Right kidney (tissue), 1 donor: Measurements from ENCODE around the gene BEST4.
"Not testable (repeated sequence)": the region's sequence is repeated elsewhere in the genome, so short reads cannot be mapped to it uniquely, and the experiment has no call there.

Experiments used
- DNase-seq: peaks from one replicate; pipeline ENCODE4 v3.0.0-alpha.2; 2016

The BEST4 gene

DNA sequence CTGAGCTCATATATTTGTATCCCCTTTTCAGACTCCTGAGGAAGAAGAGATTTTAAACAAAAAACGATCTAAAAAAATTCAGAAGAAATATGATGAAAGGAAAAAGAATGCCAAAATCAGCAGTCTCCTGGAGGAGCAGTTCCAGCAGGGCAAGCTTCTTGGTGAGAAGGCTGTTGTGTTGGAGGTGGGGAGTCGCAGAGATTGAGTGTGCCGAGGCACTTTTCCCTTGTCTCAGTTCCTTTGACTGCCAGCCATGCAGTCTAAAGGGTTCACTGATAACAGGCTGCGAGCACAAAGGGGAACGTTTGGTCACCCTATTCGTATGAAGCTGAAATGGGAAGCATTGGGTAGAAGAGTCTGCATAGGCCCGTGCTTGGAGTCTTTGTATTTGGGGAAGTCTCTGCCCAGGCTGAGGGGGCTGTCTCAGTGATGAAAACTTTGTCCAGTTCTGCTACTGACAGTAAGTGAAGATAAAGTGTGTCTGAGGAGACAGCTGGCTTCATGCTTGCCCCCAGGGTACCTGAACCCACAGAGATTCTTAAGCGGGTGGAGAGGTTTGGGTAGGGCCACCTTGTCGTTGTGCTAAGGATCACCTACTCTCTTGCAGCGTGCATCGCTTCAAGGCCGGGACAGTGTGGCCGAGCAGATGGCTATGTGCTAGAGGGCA, 9.9 kb downstream of the BEST4 start:
- no peak for DNase-seq

DNA sequence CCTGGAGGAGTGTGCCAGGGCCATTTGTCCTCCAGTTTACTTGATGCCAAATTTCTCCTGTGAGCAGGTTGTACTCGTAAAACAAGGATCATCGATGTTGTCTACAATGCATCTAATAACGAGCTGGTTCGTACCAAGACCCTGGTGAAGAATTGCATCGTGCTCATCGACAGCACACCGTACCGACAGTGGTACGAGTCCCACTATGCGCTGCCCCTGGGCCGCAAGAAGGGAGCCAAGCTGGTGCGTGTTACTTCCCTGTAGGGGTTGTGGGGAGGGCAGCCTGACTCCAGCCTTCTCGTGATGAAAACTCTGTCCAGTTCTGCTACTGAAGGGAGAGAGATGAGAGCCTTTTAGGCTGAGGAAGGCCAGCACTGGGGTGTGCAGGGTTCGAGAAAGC, 10.4 kb downstream of the BEST4 start:
- DNase-seq, result no peak

DNA sequence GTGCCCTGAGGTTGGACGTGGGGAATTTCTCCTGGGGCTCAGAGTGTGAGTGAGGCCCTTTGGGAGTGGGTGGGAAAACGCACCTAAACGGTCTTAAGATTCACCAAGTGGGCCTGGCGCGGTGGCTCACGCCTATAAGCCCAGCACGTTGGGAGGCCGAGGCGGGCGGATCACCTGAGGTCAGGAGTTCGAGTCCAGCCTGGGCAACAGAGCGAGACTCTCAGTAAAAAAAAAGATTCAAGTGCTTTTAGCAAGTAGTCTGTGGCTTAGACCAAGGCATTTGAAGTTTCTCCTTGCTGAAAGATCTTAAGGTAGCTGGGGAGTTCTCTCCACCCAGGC, 11.3 kb downstream of the BEST4 start:
- no peak for DNase-seq

DNA sequence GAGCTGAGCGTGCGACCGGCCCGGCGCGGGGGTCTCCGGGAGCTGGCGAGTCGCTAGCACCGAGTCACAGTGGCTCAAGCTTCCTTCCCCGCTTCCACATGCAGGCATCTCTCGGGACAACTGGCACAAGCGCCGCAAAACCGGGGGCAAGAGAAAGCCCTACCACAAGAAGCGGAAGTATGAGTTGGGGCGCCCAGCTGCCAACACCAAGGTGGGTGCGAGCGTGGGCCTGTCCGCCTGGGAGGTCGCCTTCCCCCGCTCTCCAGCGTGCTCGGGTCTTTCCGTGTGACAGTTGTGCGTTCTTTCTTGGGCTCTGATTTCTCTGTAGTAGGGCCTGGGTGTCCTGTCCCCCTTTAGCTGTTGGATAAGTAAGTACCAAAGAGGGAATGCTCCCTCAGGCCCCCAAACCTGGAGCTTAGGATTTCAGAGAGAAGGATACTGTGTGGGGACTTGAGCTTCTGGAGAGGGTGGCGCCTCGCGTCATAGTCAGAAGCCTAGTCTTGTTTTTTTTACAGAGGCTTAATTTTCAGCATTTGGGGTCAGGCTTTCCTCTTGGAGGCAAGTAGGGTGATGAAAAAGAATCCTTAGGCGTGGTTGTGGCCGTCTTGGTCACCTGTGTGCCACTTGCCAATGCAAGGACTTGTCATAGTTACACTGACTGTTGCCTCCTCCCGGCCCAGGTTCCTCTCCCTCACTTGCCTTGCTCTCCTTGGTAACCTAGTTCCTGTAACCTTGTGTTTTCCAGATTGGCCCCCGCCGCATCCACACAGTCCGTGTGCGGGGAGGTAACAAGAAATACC, 11.8 kb downstream of the BEST4 start:
- no peak for DNase-seq

DNA sequence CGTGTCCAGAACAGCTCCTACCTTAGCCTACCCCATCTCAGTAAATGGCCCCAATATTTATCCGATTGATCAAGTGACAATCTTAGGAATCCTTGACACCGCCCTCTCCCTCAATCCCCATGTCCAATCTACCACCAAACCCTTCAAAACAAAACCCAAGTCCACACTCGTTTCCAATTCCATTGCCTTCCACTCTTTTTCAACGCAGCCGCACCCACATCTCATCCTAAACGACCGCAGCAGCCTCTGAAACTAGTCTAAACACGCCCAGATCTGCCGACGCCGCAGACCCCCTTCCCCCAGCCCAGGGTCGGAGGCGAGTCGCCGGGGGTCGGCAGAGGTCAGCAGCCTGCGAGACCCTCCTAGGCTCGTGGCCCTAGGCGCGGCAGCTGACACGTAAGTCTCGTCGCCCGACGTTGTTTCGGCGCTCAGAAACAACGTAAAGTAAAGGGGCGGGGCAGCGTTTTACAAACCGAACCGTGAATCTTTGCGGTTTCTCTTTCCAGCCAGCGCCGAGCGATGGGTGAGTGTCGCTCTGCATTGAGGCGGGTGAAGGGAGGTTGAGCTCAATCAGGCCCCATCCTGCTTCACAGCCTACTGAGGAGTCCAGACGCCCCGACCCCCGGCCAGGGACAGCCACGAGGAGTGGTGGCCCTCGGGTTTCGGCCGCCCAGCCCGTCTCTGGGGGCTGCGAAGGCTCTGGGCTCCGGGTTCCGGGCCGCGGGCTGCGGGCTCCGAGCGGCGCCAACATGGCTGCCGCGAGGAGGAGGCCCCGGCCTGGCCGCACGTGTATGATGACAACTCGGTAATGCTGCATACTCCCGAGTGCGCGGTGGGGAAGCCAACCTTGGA, 12.7 kb downstream of the BEST4 start, which contains the start of gene RPS8:
TSS of gene RPS8 (plus strand) at position 463 of the 852 bp plus-strand sequence. CDS start at position 520, 57 bp downstream.
- peak; percentile 98 for DNase-seq

DNA sequence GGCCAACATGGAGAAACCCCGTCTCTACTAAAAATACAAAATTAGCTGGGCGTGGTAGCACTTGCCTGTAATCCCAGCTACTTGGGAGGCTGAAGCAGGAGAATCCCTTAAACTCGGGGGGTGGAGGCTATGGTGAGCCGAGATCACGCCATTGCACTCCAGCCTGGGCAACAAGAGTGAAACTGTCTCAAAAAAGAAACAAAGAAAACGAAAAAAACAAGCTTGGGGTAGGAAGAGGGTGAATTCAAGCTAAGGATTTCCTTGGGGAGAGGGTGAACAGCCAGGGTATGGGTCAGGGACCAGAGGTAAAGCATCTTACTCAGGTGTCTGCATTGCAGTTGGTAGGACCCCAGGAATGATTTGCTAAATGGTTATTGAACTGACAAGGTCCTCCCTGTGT, 21.5 kb downstream of the BEST4 start:
- DNase-seq, result not testable (repeated sequence)

DNA sequence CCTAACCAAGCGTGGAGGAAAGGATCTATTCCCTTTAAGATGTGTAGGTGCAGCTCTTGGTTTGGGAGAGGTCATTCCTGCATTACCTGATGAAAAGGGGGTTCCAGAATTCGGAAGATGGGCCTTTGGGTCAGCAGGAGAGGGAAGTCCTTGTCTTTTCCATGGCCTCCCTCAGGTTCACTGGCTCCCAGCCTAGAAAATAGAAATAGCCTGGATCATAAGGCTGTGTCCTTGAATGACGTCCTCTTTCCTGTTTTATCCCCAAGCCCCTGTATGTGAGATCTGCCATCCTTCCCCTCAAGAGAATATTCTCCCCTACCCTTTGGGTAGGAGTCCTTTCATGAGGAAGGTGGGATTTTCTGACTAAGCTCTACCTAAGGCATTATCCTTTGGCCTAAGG, 27.1 kb downstream of the BEST4 start:
- DNase-seq, result no peak

DNA sequence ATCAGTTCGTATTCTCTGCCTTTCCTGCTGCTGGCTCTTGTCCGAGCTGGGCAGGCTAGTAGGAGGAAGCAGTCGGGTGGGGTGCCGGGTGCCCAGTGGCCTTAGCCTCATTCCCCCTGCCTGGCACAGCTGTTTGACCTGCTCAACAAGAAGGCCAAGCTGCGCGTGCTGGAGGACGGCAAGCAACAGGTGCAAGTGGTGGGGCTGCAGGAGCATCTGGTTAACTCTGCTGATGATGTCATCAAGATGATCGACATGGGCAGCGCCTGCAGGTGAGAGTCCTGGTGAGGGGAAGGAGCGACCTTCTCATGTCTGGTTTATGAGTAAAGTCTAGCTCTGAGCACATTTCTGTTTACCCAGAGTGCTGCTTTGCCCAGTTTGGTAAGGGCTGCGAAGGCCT, 28.9 kb downstream of the BEST4 start:
- DNase-seq, result no peak

DNA sequence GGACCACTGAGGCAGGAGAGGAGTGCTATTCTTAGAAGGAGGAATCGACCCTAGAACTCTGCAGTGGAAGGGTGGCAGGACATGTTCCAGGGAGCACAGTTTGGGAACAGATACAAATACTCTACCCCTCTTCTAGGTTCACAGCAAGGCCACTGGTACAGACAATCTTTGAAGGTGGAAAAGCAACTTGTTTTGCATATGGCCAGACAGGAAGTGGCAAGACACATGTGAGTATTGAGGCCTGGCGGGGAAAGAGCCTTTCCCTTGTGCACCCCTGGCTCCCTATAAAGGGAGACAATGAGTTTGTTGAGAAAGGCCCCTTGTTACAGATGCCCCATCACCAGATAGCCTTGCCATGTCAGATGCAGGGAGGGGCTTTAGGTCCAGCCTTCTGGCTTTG, 30.6 kb downstream of the BEST4 start:
- no peak for DNase-seq

DNA sequence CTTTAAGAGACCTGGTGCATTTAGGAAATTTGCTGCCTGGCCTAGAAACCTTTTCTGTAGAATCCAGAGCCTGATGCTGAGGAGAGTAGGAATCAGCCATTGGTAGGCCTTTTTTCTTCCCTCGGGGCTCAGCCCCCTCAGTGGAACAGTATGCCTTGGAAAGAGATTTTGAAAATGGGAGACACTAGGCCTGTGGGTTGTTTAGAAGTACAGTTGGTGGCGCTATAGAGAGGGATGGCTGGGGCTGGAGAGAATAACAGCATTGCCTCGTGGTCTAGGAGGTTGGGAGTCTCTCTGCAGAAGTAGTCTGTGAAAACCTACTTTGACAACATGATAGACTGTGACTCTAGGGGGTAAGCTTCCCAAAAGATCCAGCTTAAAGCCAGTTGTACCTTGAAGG, 40.1 kb downstream of the BEST4 start:
- no peak for DNase-seq

DNA sequence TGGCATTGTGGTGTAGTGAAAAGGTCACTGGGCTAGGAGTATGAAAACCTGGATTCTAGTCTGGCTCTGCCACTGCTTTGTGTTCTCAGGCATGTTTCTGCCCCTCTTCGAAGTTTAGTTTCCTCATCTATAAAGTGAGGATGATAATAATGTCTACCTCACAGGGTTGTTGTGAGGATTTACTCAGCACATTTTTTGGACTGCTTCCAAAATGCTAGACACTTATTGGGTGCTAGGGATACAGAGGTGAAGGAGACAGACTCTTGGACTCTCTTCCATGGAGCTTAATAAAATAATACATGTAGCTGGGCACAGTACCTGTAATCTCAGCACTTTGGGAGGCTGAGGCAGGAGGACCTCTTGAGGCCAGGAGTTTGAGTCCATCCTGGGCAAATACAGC, 44.8 kb downstream of the BEST4 start:
- no peak for DNase-seq

DNA sequence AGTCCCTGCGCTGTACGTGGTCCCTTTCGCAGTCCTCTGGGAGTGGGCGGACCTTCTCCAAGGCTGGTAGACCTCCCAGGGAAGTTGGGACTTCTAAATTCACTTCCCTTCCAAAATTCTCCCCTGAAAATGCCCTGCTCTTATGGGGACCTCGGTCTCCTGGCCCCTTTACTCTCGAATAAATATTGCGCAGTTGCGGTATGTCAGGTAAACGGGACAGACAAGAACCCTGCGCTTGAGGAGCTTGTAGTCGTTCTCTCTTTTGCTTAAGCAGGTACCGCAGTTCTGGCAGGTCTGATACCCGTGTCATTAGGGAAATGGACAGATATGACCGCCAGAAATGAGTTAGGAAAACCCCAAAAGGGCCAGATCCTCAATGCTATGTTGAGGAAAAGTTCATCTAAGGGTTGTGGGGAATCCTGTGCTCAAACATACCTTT, 47.8 kb downstream of the BEST4 start:
- no peak for DNase-seq

DNA sequence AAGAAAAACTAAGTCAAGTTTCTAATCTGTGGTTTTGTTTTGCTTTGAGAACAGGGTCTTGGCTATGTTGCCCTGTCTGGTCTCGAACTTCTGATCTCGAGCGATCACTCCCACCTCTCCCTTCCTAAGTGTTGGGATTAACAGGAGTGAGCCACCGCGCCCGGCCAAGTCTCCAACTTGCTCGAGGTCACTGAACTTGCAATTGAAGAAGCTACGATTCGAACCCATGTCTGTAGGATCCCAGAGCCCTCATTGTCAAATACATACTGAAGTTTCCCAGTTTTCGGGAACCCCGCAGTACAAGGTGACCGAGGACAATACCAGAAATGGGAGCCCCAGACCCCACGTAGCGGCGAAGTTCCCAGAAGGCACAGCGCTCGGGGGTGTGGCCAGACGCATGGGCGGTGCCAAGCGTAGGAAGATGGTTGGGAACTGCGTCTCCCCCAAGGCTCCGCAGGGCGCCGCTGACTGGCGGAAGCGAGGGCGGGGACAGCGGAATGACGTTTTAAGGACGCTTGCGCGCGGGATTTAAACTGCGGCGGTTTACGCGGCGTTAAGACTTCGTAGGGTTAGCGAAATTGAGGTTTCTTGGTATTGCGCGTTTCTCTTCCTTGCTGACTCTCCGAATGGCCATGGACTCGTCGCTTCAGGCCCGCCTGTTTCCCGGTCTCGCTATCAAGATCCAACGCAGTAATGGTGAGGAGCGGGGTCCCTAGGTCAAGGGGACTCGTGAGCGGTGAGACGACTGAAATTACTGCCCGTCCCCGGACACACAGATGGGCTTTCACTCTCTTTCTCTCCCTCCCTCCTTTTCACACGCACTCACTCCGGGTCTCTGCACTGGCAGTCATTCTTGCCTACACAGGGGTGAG, 48.4 kb downstream of the BEST4 start, which contains the start of gene KIF2C:
TSS of gene KIF2C (plus strand) at position 531 of the 872 bp plus-strand sequence. CDS start at position 627, 96 bp downstream.
- DNase-seq, result peak; percentile 87

DNA sequence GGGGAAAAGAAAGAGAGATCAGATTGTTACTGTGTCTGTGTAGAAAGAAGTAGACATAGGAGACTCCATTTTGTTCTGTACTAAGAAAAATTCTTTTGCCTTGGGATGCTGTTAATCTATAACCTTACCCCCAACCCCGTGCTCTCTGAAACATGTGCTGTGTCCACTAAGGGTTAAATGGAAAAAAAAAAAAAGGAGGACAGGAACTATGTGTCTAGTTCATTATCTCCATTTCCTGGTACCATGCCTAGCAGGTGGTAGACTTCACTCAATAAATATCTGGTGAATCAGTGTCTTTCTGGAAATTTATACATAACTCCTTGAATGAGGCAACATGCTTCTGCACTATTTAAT, 49.0 kb downstream of the BEST4 start:
- not testable (repeated sequence) for DNase-seq

DNA sequence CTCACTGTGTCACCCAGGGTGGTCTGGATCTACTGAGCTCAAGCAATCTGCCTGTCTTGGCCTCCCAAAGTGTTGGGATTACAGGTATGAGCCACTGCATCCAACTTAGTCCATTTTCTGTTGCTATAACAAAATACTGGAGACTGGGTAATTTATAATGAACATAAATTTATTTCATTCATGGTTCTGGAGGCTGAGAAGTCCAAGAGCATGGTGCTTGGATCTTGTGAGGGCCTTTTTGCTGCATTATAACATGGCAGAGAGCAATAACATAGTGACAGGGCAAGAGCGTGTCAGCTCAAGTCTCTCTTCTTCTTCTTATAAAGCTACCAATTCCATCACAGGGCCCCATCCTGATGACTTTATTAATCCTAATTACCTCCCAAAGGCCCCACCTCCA, 52.0 kb downstream of the BEST4 start:
- DNase-seq, result no peak

DNA sequence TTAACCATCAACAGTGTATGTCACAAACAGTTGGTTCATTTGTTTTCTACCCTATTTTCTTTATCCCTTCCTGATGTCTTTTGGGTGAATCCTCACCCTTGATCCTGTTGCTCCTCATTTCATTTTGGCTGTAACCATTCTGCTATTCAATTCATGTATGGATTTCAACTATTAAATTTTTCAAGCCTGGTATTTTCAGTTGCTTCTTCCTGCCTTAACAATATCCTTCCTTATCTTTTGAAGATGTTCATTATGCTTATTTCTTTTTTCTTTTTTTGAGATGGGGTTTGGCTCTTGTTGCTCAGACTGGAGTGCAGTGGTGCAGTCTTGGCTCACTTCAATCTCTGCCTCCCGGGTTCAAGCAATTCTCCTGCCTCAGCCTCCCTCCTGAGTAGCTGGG, 54.2 kb downstream of the BEST4 start:
- no peak for DNase-seq
